NB4 (cell line): ENCODE results near the gene MEF2A.

ENCODE experiments used
- CTCF ChIP-seq: IDR thresholded peaks from one replicate; pipeline ENCODE4 v1.5.1; 2012; ENCODE audit warnings: low read depth, low read length
- MYC ChIP-seq: IDR thresholded peaks from 2 replicates; pipeline ENCODE4 v1.6.1; 2011; ENCODE audit warnings: low read depth, low read length
- POLR2A ChIP-seq: IDR thresholded peaks from 2 replicates; pipeline ENCODE4 v1.6.1; 2011; ENCODE audit warnings: mild to moderate bottlenecking; ENCODE audit not compliant: insufficient read length; ENCODE audit errors: extremely low read depth

GRCh38 chr15:99616129-99616528 lies 50.3 kb downstream of the MEF2A start:
- TF ChIP-seq CTCF (no peak), MYC (no peak), POLR2A (no peak)
